MM.1S (cell line): ENCODE data around the gene CAMK2A.

Experiments used
- CTCF ChIP-seq: fragments of 300-600 bp; sonication (generic); IDR thresholded peaks from 2 replicates; pipeline ENCODE4 v1.5.1; 2016; ENCODE audit warnings: antibody characterized with exemption, low read length, mixed read lengths
- EZH2 ChIP-seq: fragments of 300-600 bp; sonication (generic); optimal IDR thresholded peaks from 2 replicates; pipeline ENCODE3; 2017; ENCODE audit warnings: low read depth, mild to moderate bottlenecking, antibody characterized with exemption, low read length, mixed read lengths
- EZH2phosphoT487 ChIP-seq: fragments of 300-600 bp; sonication (generic); IDR thresholded peaks from 2 replicates; pipeline ENCODE4 v1.6.1; 2018; ENCODE audit warnings: antibody characterized with exemption, low read length

- no peak for TF ChIP-seq CTCF
- TF ChIP-seq EZH2, result no peak
- TF ChIP-seq EZH2phosphoT487, result no peak
Observed at GRCh38 chr5:150318613-150319483, 29.3 kb upstream of the CAMK2A start.
